H1 (cell line): ENCODE results near the gene SLC30A10. TPM values are rescaled to one million over a fixed set of nuclear protein-coding genes. Genes with fewer than 3 reads are reported as not detected.

ENCODE experiments used
- ATF2 ChIP-seq: IDR thresholded peaks from 2 replicates; pipeline ENCODE4 v1.6.1; 2012; ENCODE audit warnings: low read length, inconsistent platforms
- polyA plus RNA-seq, 7 experiments: library from polyadenylated mRNA; depleted of rRNA in 3 of 7; stranded (reverse) in 5 of 7; unstranded in 2 of 7; fragments of >200 nt in 5 of 7; fragments of 200-250 nt in 2 of 7; gene quantifications; 1 replicate in 5 of 7; 2 replicates in 1 of 7; 4 replicates in 1 of 7; pipeline versions ENCODE4 v1.2.1 to v1.2.3, GENCODE V29; 2011 to 2013; ENCODE audit warnings: missing spikeins in 2 of 7, mixed read lengths in 2 of 7
- total RNA-seq: library from RNA; stranded (reverse); fragmentation: NEBNext Ultra II Directional; extraction: Animal tissue kit (Norgen Biotek cat#: 25700); gene quantifications from 2 replicates; pipeline ENCODE4 v1.2.1, GENCODE V29; 2021

The SLC30A10 gene
- total and polyA plus RNA-seq, 2 of the 8 experiments (the other 6 are each of a cell fraction or from before 2014, with no cell fraction given) = 0.23 to 0.61 TPM

- no peak for TF ChIP-seq ATF2
Observed at GRCh38 chr1:219913005-219913770, 15.2 kb downstream of the SLC30A10 start (continued).
